ENCODE results near the gene MRE11. TPM values are rescaled to one million over a fixed set of nuclear protein-coding genes. Genes with fewer than 3 reads are reported as not detected.
A peak's percentile ranks its signal among the peaks of the same experiment; 100 is the strongest.

The MRE11 gene
- total and polyA plus RNA-seq, 9 of the 15 experiments (the other 6 are each of a cell fraction or from before 2014, with no cell fraction given) = 18.3 to 45.2 (median 29.1) TPM

- intact Hi-C loops (cut with micrococcal nuclease) (loop anchor here (1.0 to 10.0 kb wide), 4 partner anchors 44 to 375 kb away; partner anchors contain the start of gene AMOTL1), in situ Hi-C loops (cut with MboI) (loop anchor here (5.0 kb wide), 1 partner anchor 83 kb away; no protein-coding TSS in a partner anchor)
- no peaks in the 10 kb centered on the region for H3K9me1 ChIP-seq (ENCODE audit: control insufficient read depth, insufficient read depth, low read length)
- no peaks in the 10 kb centered on the region; a peak in 1 of 5 replicates for H3K27me3 ChIP-seq (ENCODE audit: control insufficient read depth in 2 of 2, insufficient read depth in 2 of 2, low read length in 2 of 2)
- peak; percentile 13 to 40 (median 18) for DNase-seq (ENCODE audit: extremely low read depth in 1 of 4, low spot score in 3 of 4)
- BruUV-seq (replicated peaks) = no TSS peak
- WGBS (ENCODE audit: insufficient coverage, low coverage, missing lambda C conversion rate) = 7% methylated on average over 5 of the region's 5 CpGs
- no peak overlapping the region for H3K27ac ChIP-seq (ENCODE audit: extremely low read depth, low read depth, low read length)
- POLR2A ChIA-PET = interaction anchor here (0.6 kb wide), 2 partner anchors 13 to 649 kb away, joined by 3 to 4 read pairs; no protein-coding TSS in a partner anchor
- peak; percentile 69 for ATAC-seq
- H3K36me3 ChIP-seq (ENCODE audit: control insufficient read depth, insufficient read depth, low read length) = no peaks in the 10 kb centered on the region
- 0 out of 2 replicates have a peak overlapping the region, but pooled peaks have one; percentile 10 for H2AFZ ChIP-seq (ENCODE audit: low read depth, low read length)
- no peak for FAIRE-seq
- H3K9ac ChIP-seq (ENCODE audit: insufficient read depth in 1 of 2, low read depth in 2 of 2, low read length in 2 of 2) = no peak overlapping the region
- CTCF ChIA-PET (ENCODE audit: low intra/inter-chr PET ratio) = interaction anchor here (1.2 to 1.5 kb wide), 3 partner anchors 45 to 84 kb away, joined by 3 to 9 read pairs (median 8); no protein-coding TSS in a partner anchor
- H3K9me3 ChIP-seq (replicated peaks; ENCODE audit: control insufficient read depth, insufficient read depth, low read depth, low read length) = no peaks in the 10 kb centered on the region
- no peaks in the 10 kb centered on the region for H3K79me2 ChIP-seq (ENCODE audit: control insufficient read depth, insufficient read depth, low read length)
- no peak overlapping the region for H3K4me3 ChIP-seq
- no peak overlapping the region for H3K4me2 ChIP-seq (ENCODE audit: insufficient read depth, low read length)
- H4K20me1 ChIP-seq (replicated peaks; ENCODE audit: control insufficient read depth, insufficient read depth, low read length) = no peaks in the 10 kb centered on the region
- no peaks in the 10 kb centered on the region for H3K4me1 ChIP-seq (replicated peaks in 1 of 2; ENCODE audit: control insufficient read depth in 2 of 2, insufficient read depth in 2 of 2, low read length in 2 of 2)
- TF ChIP-seq HLTF (IDR thresholded peaks at IDR 0.05) (no peak), ZNF551 (CRISPR knock-in tag; IDR thresholded peaks at IDR 0.05) (no peak), ARID1B (IDR thresholded peaks at IDR 0.05) (no peak), ZNF134 (CRISPR knock-in tag; conservative IDR thresholded peaks at IDR 0.05) (no peak), RAD21 (CRISPR knock-in tag; conservative IDR thresholded peaks at IDR 0.05 in 1 of 2, IDR thresholded peaks at IDR 0.05 in 1 of 2) (peak; percentile 74 to 82), DEAF1 (CRISPR knock-in tag; IDR thresholded peaks at IDR 0.05) (peak; percentile 48; the same call in 1 of the 2 replicates), HINFP (tag; conservative IDR thresholded peaks at IDR 0.05; ENCODE audit: low read depth) (no peak), KDM5B (IDR thresholded peaks at IDR 0.05; ENCODE audit: insufficient replicate concordance, low read depth, low read length) (no peak), RHOXF2B (CRISPR knock-in tag; conservative IDR thresholded peaks at IDR 0.05) (no peak), KLF6 (CRISPR knock-in tag; IDR thresholded peaks at IDR 0.05; ENCODE audit: borderline replicate concordance) (no peak), HOMEZ (CRISPR knock-in tag; IDR thresholded peaks at IDR 0.05) (no peak), GATAD2B (IDR thresholded peaks at IDR 0.05; ENCODE audit: borderline replicate concordance) (no peak), MXD1 (CRISPR knock-in tag; IDR thresholded peaks at IDR 0.05; ENCODE audit: borderline replicate concordance, poor library complexity, severe bottlenecking) (no peak)
These were observed 25.9 kb upstream of the MRE11 start for GRCh38 chr11:94519478-94520084.

Measured in K562 (cell line).